HG03342 (cell line): Measurements from ENCODE around the gene SLC6A15.

Experiments used
- ATAC-seq: cut with Tn5 transposase; IDR thresholded peaks from one replicate; pipeline ENCODE4 v1.9.1; 2021; ENCODE audit warnings: mild to moderate bottlenecking, moderate library complexity; ENCODE audit not compliant: unreplicated experiment

Gene SLC6A15

GRCh38 chr12:84912198-84913128 lies at the start of gene SLC6A15:
Gene SLC6A15, minus strand, starts transcription at chr12:84912799. Its CDS starts 20,679 bp downstream, at chr12:84892120.
- ATAC-seq = no peak

DNA sequence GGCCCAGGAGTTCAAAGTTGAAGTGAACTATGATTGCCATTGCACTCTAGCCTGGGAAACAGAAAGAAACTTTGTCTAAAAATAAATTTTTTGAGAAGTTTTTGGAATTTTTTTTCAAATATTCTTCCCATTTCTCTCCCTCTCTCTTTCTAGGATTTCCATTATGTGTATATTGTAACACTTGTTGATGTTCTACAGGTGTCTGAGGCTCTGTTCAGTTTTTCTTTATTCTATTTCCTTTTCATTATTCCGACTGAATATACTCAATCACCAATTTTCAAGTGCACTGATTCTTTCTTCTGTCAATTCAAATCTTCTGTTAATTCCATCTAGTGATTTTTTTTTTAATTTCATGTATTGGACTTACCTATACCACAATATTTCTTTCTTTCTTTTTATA lies 48.3 kb upstream of the SLC6A15 start:
- ATAC-seq = no peak

DNA sequence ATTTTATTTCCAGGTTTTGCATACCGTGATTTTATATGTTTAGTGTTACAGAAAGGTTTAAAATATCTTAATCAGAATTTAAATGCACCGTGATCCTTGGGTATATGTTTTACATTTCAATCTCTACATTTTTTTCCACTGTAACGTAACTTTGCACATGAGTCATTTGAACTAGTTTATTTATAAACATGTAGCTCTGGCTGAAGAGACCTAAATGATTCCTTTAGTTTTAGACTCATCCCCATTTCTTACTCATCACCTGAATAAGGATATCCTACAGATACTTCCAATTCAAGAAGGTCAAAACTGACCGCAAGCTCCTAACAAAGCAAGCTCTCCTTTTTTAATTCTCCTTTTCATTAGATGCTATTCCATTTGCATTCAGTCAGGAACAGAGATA lies 42.7 kb upstream of the SLC6A15 start:
- ATAC-seq = no peak

DNA sequence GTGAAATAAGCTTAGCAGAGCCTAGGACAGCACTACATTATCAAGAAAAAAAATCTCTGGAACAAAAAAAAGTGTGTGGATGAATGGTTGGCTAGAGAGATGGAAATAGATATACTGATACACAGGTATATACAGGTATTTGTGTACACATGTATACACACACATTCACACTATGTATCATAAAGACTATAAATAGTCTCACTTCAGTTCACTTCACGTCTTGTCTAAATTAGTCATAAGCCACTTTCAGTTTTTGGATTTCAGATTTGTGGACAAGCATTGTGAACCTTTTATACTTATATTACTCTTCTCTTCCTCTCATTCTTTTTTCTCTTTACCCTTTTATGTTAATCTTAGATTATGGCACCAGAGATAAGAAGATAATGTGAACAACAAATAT lies 41.8 kb upstream of the SLC6A15 start:
- ATAC-seq = no peak

DNA sequence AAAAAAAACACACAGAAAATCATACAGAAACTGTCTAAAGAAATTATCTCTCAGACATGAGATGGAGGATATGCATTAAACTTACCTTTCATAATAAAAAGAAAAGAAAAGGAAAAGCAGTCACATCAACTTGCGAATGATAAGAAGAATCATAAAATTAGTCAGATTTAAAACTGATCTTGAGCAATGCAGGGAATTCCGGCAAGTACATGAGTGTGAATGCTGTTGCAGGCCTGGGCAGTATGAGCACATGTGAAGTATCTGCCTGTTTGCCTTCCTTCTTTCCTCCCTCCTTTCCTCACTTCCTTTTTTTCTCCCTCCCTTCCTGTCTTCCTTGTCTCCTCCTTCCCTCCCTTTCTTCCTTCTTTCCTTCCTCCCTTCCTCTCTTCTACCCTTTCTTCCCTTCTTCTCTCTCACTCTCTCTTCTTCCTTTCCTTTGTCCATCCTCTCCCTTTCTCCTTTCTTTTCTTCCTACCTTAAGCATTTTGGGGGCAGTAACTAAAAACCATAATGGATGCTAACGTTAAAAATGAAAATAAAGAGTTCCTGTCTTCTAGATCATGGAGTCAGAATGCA lies 38.5 kb upstream of the SLC6A15 start:
- no peak for ATAC-seq

DNA sequence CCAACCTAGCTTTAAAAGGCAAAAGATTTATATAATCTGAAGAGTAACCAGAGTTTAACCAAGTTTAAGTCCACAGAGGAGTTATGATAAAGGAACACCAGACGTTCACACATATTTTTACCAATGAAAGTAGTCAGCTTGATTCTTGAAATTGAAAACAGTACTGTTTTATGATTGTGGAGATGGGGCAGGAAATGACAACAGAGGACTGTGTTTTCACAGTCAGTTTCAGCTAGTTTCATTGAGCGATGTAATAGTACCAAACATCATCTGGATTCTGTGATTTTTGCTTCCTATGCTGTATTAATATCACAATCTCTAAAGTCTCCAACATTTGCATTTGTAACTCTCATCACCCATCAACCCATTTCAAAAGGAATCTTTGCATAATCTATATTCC lies 34.2 kb upstream of the SLC6A15 start:
- ATAC-seq = no peak

- ATAC-seq = no peak
Observed at GRCh38 chr12:84937415-84937814, 24.8 kb upstream of the SLC6A15 start.

GRCh38 chr12:84929501-84929900 lies 16.9 kb upstream of the SLC6A15 start:
- no peak for ATAC-seq

DNA sequence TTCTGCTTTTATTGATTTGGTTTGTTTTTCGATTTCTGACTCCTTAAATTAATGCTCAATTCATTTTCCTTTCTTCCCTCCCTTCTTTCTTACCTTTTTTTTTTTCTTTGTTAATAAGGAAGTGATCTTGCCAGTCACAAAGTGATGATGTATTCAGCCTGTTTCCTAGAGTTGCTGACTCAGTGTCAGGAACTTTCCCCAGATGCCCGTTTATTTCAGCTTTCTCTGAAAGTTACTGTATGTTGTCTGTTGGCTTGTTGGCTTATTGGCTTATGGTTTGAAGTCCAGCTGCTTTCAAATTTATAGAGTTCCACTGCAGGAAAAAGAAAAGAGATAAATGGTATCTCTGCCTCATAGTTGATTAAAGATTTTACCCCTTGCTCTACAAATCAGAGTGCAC lies 12.4 kb upstream of the SLC6A15 start:
- ATAC-seq = no peak

GRCh38 chr12:84922693-84923092 lies 10.1 kb upstream of the SLC6A15 start:
- no peak for ATAC-seq

DNA sequence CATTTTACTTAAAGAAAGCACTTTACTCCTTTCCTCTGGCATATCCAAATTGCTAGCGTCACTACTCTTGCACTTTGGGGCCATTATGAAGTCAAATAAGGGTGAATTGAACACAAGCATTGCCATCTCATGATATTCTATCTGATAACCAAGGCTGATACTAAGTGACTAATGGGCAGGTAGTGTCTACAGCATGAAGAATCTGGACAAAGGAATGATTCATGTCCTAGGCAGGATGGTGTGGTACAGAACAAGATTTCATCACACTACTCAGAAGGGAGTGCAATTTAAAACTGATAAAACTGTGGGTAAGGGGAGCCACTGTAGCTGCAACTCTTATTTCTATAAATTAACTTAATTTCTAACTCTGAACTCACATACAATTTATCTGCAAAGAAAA lies 7.7 kb upstream of the SLC6A15 start:
- ATAC-seq = no peak

- no peak for ATAC-seq
Observed at GRCh38 chr12:84919271-84919670, 6.7 kb upstream of the SLC6A15 start.

DNA sequence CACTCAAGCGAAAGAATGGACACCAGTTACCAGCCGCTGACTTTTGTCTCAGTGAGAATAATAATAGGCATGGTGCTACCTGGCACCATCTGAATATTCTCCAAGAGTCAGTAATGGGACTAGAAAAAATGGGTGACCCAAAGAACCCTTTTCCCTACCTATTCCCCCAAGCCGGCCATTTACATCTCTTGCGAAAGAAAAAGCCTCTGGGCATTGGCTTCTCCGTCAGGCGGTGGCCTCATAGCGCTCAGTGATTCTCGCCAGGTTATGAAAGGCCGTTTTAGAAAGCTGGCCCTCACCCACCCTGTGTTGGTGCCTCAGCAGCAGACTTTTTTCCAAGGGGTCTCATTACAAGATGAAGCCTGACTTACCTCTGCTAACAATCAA lies 523 bp upstream of the SLC6A15 start:
- no peak for ATAC-seq

GRCh38 chr12:84911271-84912197 lies 1.1 kb downstream of the SLC6A15 start:
- no peak for ATAC-seq

DNA sequence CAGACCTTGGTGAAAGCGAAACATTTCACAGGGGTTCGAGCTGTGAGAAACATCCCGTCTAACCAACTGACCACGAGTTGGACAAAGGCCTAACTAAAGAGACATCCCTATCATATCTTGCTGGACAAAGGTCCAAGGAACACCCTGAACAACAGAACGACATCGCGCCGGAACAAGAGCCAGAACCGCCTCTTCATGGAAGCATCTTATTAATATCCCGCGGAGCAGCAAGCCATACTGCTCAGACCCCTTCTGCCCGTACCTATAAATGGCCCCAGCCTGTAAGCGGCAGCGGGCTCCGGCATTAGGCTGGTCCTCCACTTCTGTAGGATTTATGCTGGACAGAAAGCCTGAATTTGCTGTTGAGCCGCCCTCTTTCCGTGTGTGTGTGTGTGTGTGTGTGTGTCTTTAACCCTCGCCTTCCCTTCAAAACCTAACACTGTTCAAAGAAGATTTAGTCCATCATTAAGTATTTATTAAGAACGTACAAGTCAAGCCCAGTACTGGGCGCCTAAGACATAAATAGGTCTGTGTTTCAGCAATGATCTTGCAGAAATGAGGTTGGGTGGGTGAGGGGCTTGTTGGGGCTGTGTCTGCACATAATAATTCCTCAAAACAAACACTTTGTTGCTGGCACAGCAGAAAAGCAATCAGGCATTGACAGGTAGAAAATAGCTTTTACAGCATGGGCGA lies 1.9 kb downstream of the SLC6A15 start:
- ATAC-seq = no peak

GRCh38 chr12:84904051-84904450 lies 8.5 kb downstream of the SLC6A15 start:
- ATAC-seq = no peak

DNA sequence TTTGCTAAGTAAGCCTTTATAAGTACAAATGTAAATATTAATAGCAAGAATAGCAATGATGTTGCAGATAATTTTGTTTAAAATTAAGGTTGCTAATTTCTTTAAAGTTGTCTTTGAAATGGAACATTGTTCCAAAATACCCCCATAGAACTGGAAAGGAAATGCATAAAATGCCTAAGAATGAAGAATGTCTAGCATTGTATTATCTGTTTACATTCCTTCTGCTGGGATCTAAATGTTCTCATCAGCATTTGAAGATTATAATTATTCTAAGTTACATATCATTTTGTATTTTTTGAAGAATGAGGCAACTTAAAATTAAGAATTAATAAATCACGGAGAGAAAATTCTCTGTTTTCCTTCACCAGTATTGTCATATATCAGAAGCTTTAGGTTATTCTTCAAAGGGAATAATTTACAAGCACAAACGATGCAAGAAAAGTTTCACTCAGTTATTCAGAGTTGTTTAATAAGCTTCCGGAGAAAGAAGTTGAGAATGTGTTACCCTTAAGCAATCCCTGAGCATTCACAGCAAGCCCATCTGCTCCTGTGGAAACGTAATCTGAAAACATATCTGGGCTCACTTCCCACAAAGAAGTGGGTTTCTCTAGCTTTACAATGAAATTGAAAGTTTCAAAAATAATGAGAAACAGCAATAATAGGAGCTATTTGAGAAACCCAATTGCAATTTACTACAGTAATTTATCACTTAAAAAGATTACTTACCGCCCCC lies 21.3 kb downstream of the SLC6A15 start:
- ATAC-seq = no peak

DNA sequence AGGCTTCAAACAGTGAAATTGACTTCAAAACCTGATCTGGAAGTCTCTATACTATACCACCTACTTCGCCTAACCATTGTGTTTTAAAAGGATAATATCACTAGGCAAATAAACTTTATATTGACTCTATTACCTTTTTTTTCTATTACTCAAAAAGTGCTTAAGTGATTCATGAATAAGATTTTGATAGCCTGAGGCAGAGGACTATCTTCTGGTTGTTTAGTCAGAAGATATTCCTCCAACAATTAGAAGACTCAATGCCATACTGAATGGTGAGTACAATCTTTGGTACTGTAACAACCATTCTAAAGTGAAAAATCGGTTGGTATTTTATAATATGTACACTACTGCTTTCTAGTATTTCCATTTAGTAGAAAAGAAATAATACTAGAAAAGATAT lies 22.8 kb downstream of the SLC6A15 start:
- no peak for ATAC-seq

DNA sequence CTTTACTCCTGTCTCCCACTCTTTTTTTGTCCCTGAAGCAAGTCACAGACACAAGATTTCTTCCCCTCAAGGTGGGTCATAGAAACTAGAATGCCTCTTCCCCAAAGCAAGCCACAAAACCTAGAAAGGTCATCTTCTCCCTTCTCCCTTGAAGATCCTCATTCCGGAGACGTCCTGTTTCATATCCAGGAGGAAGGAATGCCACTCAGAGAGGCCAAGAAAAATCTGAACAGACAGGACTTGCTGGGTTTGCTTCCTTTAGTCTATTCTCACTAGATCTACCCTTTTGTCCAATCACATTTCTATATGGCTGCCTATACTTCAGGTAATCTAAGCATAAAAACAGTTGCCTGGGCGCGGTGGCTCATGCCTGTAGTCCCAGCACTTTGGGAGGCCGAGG lies 23.7 kb downstream of the SLC6A15 start:
- ATAC-seq = no peak

GRCh38 chr12:84877340-84877739 lies 35.3 kb downstream of the SLC6A15 start:
- no peak for ATAC-seq
